ENCODE measurements around the gene ARFGEF2.

- TF ChIP-seq CTCF (IDR thresholded peaks at IDR 0.05) = no peak
- TF ChIP-seq POLR2A (IDR thresholded peaks at IDR 0.05) = no peak
- TF ChIP-seq POLR2AphosphoS5 (IDR thresholded peaks at IDR 0.05) = no peak
Measured at GRCh38 chr20:48878534-48879248, 42.8 kb upstream of the ARFGEF2 start.
